ENCODE data around the gene SPECC1. TPM values are rescaled to one million over a fixed set of nuclear protein-coding genes. Genes with fewer than 3 reads are reported as not detected.
"Not testable (repeated sequence)": the region's sequence is repeated elsewhere in the genome, so short reads cannot be mapped to it uniquely, and the experiment has no call there.

Gene SPECC1
- total RNA-seq, 1 donor from 2014 or later, result 10.1 TPM

DNA sequence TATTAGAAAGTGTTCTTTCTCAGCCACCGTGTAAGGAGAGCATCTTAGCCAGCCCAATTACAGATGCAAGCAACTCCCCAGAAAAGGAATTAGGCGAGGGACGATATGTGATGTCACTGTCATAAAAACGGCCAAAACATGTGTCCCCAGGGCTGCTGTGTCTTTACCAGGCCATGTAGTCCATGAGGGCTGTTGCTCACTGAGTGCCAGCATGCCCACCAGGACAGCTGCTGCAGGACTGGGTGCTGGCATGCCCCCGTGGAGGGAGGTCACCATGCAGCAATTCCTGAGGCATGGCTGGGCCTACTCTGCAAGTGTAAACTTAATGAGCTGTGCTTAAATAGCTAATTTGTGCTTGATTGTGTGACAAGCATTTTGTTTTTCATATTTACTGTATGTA, 301.3 kb downstream of the SPECC1 start:
- DNase-seq (ENCODE audit: low spot score), result no peak
- intact Hi-C loops (cut with DNase I), result no loop called here

DNA sequence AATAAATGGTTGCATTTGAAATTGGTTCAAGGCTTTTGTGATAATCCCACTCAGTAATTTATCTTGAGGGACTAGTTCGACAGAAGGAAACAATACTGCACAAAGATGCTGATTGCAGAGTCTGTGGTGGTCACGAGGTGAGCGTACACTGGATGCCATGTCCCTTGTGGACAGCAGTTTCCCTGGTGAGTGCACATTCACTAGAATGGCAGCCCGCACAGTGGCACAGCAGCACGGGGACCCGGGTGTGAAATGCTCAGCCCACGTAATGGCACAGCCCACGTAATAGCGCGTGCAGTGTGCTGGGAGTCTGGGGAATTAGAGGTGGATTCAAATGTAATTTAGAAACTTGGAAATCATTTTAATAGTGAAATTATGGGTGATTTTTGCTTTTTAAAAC, 304.1 kb downstream of the SPECC1 start:
- intact Hi-C loops (cut with DNase I), result no loop called here
- no peak for DNase-seq (ENCODE audit: low spot score)

DNA sequence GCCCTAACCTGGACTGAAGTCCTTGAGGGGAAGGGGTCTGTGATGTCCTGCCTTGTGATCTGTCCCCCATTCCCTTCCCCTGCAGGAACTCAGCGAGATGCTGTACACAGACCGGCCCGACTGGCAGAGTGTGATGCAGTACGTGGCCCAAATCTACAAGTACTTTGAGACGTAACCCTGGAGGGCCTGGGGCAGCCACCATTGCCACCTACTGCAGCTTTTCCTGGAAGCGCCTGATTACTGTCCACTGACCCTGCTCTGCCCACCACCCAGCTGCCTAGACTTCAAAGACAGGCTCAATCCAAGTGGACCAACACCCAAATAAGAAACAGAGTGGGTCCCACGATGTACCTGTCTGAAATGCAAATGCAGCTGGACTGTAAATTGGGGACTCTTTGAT, 304.7 kb downstream of the SPECC1 start:
- intact Hi-C loops (cut with DNase I), result no loop called here

DNA sequence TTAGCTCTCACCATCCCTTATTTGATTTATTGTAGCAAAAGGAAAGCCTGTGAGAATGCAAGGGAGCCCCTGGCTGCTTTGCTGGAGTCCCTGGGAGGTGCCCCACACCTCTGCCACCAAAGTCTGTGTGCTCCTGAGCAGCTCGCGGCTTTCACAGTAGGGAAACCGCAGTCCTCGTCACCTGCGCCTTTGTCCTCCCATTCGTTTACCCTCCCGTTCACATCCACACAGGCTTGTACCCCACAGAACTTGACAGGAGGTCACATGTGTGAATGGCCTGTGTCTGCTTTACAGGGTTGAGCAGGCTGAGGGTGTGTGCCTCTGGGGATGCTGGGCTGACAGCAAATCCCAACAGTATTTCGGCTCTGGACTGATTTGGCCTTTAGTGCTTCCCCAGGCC, 305.7 kb downstream of the SPECC1 start:
- intact Hi-C loops (cut with DNase I), result loop anchor here (5.0 kb wide), 2 partner anchors 88 to 193 kb away; no protein-coding TSS in a partner anchor

More for the DNA sequence above, 304.7 kb downstream of the SPECC1 start:
- no peak for DNase-seq (ENCODE audit: low spot score)

DNA sequence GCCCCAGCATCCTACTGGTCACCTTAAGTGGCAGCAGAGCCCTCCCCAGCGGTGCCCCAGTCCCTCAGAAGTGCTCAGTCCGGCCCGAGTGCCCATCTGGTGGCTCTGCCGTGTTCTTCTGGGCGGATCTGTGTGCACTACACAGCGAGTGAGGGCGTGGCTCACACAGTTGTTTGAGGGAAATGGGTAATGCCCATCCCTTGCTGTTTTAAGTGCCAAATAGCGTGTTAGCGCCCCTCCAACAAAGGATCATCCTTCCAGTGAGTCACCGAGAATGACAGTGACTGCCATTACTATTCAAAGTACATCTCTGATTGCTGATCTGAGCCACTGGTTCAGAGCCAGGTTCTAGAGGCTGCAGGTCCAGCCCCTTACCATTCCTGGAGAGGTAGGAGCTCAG, 306.2 kb downstream of the SPECC1 start:
- DNase-seq (ENCODE audit: low spot score), result no peak
- intact Hi-C loops (cut with DNase I), result loop anchor here (5.0 kb wide), 2 partner anchors 88 to 193 kb away; no protein-coding TSS in a partner anchor

More for the DNA sequence above, 305.7 kb downstream of the SPECC1 start:
- no peak for DNase-seq (ENCODE audit: low spot score)

DNA sequence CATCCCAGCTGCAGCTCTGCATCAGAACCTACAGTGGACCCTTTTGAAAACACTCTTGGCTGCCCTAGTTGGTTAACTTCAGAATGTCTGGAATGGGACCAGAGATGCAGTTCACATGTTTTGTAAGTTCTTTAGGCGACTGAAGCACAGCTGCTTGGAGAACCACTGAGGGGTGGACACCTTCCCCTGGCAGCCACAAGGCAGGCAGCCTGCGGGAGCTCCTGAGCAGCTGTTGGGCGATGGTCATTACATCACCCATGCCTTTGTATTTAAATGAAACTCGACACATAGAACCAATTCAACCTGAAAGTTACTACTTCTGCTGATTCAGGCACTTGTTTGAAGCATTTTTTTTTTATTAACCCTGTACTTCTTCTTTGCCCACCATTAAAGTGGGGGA, 306.7 kb downstream of the SPECC1 start:
- intact Hi-C loops (cut with DNase I), result loop anchor here (5.0 kb wide), 2 partner anchors 89 to 194 kb away; no protein-coding TSS in a partner anchor

DNA sequence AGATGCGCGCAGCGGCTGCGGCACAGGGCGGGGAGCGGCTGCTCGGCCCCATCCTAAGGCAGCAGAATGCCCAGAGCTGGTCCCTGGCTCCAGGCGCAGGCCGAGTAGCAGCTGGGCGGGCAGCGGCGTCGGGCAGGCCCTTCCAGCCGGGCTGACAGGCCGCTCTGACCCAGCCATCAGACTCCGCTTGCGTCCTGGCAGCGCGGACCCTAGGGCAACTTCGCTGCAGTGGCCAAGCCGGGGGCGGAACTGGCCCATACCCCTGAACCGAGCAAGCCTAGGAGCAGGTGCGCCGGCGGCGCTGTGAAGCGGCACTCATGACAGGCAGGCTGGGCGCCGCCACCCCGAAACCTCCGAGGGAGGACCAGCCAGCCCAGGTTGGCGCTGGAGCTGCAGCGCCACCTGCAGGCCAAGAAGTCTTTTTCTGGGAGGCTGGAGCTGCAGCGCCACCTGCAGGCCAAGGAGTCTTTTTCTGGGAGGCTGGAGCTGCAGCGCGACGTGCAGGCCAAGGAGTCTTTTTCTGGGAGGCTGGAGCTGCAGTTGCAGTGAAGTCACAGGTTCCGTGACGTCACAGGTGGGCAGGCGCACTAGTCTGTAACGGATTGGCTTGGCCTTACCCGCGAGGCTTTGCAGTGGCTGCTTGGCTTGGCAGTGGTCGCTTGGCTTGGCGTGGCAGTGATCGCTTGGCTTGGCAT, 311.5 kb downstream of the SPECC1 start:
- DNase-seq (ENCODE audit: low spot score), result peak; percentile 82
- intact Hi-C loops (cut with DNase I), result not testable (repeated sequence)

More for the DNA sequence above, 306.7 kb downstream of the SPECC1 start:
- DNase-seq (ENCODE audit: low spot score), result no peak

DNA sequence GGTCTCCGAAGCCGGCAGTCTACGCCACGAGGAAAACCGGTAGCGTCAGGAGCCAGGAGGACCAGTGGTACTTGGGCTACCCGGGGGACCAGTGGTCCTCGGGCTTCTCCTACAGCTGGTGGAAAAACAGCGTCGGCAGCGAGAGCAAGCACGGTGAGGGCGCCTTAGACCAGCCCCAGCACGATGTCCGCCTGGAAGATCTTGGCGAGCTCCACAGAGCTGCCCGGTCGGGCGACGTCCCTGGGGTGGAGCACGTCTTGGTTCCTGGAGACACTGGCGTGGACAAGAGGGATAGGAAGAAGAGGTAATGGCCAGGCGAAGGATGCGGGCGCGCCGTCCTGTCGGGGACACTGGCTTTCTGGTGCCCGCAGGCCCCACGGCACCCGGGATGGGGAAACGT, 312.2 kb downstream of the SPECC1 start:
- intact Hi-C loops (cut with DNase I); DNase-seq (ENCODE audit: low spot score): not testable (repeated sequence)

DNA sequence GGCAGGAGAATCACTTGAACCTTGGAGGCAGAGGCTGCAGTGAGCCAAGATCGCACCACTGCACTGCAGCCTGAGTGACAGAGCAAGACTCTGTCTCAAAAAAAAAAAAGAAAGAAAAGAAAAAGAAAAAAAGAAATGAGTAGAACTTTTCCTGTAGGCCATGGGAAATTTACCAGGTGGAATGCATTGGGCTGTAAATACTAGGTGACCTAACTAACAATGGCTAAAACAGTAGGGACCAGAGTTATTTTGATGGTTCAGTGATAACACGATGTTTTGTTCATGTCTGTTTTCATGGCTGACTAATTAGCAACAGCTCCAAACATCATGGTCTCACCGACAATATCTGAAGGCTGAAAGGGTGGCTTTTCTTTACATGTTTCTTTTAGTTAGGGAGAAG, 318.6 kb downstream of the SPECC1 start:
- DNase-seq (ENCODE audit: low spot score); intact Hi-C loops (cut with DNase I): not testable (repeated sequence)

DNA sequence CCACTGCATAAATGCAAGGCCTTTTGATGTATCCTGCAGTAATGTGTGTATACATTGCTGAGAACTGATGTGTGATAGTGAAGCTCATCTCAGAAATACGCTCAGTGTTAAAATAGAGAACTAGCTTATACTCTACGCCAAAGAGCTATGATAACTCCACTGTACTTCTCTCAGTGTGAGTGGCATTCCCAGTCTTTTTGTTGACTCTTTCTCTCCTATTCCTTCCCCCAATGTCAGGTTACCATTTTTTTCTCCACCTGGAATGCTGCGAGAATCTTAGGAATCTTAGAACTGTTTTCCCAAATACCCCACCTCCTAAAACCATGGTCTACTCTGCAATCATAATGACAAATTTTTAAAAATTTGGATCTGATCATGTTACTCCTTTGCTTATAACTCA, 342.2 kb downstream of the SPECC1 start:
- intact Hi-C loops (cut with DNase I); DNase-seq (ENCODE audit: low spot score): not testable (repeated sequence)

DNA sequence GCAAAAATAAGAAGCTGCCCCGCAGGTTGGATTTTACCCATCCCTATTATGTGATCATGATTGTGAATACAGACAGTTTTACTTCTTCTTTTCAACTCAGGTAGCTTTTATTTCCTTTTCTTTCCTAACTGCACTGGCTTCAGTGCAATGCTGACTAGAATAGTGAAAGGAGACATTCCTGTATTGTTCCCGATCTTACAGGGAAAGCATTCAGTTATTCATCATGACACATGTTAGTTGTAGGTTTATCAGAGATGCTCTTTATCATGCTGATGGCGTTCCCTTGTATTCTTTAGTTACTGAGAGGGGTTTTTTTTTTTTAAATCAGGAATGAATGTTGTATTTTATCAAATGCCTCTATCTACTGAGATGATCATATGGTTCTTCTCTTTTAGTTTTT, 343.4 kb downstream of the SPECC1 start:
- DNase-seq (ENCODE audit: low spot score); intact Hi-C loops (cut with DNase I): not testable (repeated sequence)

DNA sequence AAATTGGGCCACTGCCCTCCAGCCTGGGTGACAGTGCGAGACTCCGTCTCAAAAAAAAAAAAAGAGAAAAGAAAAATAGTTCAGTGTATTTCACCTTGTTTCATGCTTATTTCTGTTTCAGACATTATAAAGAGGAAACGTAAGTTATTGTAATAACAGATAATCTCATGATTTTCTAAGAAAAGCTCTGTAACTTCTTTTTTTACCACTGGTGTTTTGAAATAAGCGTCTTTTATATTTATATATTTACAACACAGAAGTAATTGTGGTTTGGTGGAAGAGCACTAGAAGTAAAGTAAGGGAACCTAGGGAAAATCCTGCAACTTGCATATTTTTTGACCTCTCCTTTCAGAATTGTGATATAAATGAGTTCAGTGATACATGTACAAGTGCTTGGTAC, 354.7 kb downstream of the SPECC1 start:
- intact Hi-C loops (cut with DNase I), result not testable (repeated sequence)

More for the DNA sequence above, 354.7 kb downstream of the SPECC1 start:
- DNase-seq (ENCODE audit: low spot score), result not testable (repeated sequence)

Other genes with a start within 250 kb of the SPECC1 start
- 14.0 TPM for gene ULK2, start 141.4 kb upstream of the SPECC1 start, total RNA-seq
- 18.5 TPM for gene AKAP10, start 31.5 kb upstream of the SPECC1 start, total RNA-seq

Measured in cardiac septum (tissue), 1 donor.